Aorta (tissue), 5 donors: ENCODE data around the gene PAX8. TPM values are rescaled to one million over a fixed set of nuclear protein-coding genes. Genes with fewer than 3 reads are reported as not detected.

ENCODE experiments used
- ATAC-seq: fragments of 200-7000 bp; cut with Tn5 transposase; one replicate; pipeline ENCODE4 v1.9.1; 2022; ENCODE audit warnings: moderate library complexity; ENCODE audit not compliant: low FRiP score
- DNase-seq, 2 donors: peaks; one replicate each; pipeline ENCODE4 v3.0.0-alpha.2; 2020
- H3K27ac ChIP-seq, 2 donors: one replicate each; pipeline ENCODE4 v1.5.1; 2013; ENCODE audit warnings: low read length in 2 of 2, mild to moderate bottlenecking in 2 of 2, moderate library complexity in 2 of 2, control low read depth in 1 of 2, inconsistent platforms in 1 of 2, low read depth in 1 of 2
- H3K27me3 ChIP-seq, 2 donors: one replicate each; pipeline ENCODE4 v1.6.1; 2013; ENCODE audit warnings: control low read depth in 1 of 2, low read length in 1 of 2, mild to moderate bottlenecking in 1 of 2, moderate library complexity in 1 of 2; ENCODE audit not compliant: insufficient read depth in 2 of 2, control insufficient read depth in 1 of 2
- H3K36me3 ChIP-seq, 2 donors: one replicate each; pipeline ENCODE4 v1.6.1; 2013; ENCODE audit warnings: control low read depth in 1 of 2, low read length in 1 of 2, mild to moderate bottlenecking in 1 of 2; ENCODE audit not compliant: insufficient read depth in 2 of 2, control insufficient read depth in 1 of 2
- H3K4me1 ChIP-seq, 2 donors: one replicate each; pipeline ENCODE4 v1.6.1; 2013; ENCODE audit warnings: low read length in 2 of 2, control low read depth in 1 of 2, mild to moderate bottlenecking in 1 of 2, moderate library complexity in 1 of 2; ENCODE audit not compliant: insufficient read depth in 2 of 2, control insufficient read depth in 1 of 2
- H3K4me3 ChIP-seq, 2 donors: one replicate each; pipeline ENCODE4 v1.5.1; 2013; ENCODE audit warnings: low read length in 2 of 2, control low read depth in 1 of 2, mild to moderate bottlenecking in 1 of 2
- H3K9me3 ChIP-seq: one replicate; pipeline ENCODE4 v1.6.1; 2013; ENCODE audit warnings: mild to moderate bottlenecking, low read length; ENCODE audit not compliant: control insufficient read depth
- WGBS, 2 donors: extraction: QIAGEN DNeasy Blood & Tissue Kit; methylation state at CpG; one replicate each; pipeline ENCODE4 v1.1.7; 2013; 5-methylcytosine and 5-hydroxymethylcytosine counted together
- intact Hi-C, 2 donors: fragments of 100-400 bp; cut with DNase I; formaldehyde crosslinking; loops; one replicate each; pipeline versions ENCODE4 v1.14.2 to v1.15.0; 2022
- polyA plus RNA-seq, 2 donors: library from polyadenylated mRNA; stranded (reverse); fragments of 200-250 nt; gene quantifications; one replicate each; pipeline ENCODE4 v1.2.3, GENCODE V29; 2013
- total RNA-seq, 2 donors: library from RNA; stranded (reverse); fragmentation: NEBNext Ultra II Directional; extraction: Animal tissue kit (Norgen Biotek cat#: 25700); gene quantifications; one replicate each; pipeline ENCODE4 v1.2.1, GENCODE V29; 2021
- donor health status: healthy with polysubstance abuse.
- donor health status: Bipolar disorder and iron deficiency.
- donor health status: DM: no; HTN: no; CAD: no.
- donor health status: DM: no; HTN: no; CAD: no.
- donor health status: DM: yes; HTN: yes; CAD: no.

PAX8 gene
- total and polyA plus RNA-seq, 4 donors, result 0.45 to 1.00 (median 0.87) TPM; not detected in 1

DNA sequence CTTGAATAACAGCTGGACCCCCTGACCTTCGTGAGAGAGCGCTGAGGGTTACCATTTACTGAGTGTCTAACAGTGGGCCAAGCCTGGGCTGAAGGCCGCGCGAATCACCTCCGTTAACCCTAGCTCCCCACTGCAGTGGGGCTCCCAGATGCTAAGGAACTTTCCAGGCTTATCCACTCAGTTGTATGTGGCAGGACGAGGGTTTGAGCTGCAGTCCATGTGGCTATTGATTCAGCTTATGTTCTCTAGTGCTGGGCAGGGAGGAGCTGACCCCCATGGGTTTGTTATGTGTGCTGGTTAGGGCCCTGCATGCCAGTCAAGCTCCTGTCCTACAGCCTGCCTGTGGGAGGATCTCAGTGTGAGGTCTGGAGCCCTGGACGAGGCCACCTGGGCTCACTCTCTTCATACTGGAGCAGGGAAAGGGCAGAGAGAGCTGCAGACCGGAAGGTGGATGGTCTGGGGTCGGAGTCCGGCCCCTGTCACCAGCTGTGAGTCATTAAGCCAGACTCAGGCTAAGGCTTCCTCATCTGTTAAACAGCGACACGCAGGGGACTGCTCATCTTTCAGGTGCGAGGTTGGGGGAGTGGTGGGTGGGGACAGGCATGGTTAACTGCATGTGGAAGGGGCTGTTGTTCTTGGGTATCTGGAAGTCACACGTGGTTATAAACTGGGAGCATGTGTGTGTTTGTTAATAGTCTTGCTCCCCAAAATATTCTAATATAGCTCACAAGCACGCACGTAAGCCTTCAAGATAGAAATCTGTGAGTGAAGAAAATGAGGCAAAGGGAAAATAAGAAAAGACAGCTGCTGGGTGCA is 98.4 kb downstream of the PAX8 start:
- intact Hi-C loops, result no loop called here
- no peak for ATAC-seq
- 81 to 85% methylated on average over 17 of the region's 17 CpGs for WGBS, 2 donors
- H3K36me3 ChIP-seq, result no peaks in the 10 kb centered on the region
- H3K9me3 ChIP-seq, result no peaks in the 10 kb centered on the region
- no peaks in the 10 kb centered on the region for H3K4me1 ChIP-seq
- DNase-seq, result peak in 1 of 2 donors; percentile 21
- H3K27me3 ChIP-seq, result no peaks in the 10 kb centered on the region
- no peak overlapping the region for H3K4me3 ChIP-seq
- no peak overlapping the region for H3K27ac ChIP-seq

DNA sequence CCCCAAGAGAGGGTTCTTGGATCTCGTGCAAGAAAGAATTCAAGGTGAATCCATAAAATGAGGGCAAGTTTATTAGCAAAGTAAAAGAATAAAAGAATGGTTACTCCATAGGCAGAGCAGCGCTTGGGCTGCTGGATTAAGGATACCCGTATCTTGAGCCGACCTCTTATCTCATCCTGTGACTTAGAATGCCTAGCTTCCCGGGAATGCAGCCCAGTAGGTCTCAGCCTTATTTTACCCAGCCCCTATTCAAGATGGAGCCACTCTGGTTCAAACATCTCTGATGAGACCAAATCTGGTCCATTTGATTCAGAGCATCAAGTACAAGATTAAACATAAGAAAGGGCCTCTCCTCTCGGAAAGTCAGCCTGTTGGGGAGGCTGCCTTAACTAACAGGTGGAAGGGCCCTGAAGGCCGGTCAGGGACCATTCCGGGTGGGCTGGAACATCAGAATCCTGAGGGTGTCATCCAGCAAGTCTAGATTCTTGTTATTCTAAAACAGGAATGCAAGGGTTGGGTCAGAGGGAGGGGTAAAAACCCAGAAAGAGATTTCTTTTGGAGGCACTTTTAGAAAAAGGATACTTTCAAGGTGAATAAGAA is 99.2 kb downstream of the PAX8 start:
- H3K9me3 ChIP-seq, result no peaks in the 10 kb centered on the region
- intact Hi-C loops, result no loop called here
- H3K27me3 ChIP-seq, result no peaks in the 10 kb centered on the region
- no peaks in the 10 kb centered on the region for H3K4me1 ChIP-seq
- no peak overlapping the region for H3K4me3 ChIP-seq
- ATAC-seq (no peak), DNase-seq (peak in 1 of 2 donors; percentile 8)
- WGBS, 2 donors, result 82 to 88% methylated on average over 8 of the region's 8 CpGs
- H3K36me3 ChIP-seq, result no peaks in the 10 kb centered on the region
- no peak overlapping the region for H3K27ac ChIP-seq

DNA sequence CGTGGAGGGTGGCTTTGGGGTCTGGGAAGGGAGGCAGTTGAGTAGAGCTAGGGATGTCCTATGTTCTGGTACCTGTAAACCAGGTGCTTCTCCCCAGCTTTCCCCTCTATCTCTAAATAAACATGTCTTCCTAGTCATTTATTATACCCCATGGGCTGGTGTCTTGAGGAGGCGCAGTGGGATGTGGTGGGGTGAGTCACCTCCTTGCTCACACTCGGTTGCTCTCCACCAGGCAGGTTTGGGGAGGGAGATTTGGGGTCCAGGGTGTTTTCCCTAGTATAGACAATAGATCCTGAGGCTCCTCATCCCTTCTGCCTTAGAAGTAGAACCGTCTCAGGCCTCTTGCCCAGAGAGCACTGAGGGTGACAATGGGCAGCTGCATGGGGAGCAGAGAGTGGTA is 99.8 kb downstream of the PAX8 start:
- no peak overlapping the region for H3K27ac ChIP-seq
- intact Hi-C loops, result no loop called here
- no peaks in the 10 kb centered on the region for H3K36me3 ChIP-seq
- H3K4me3 ChIP-seq, result no peak overlapping the region
- 89 to 91% methylated on average over 4 of the region's 4 CpGs for WGBS, 2 donors
- no peak for ATAC-seq
- no peaks in the 10 kb centered on the region for H3K9me3 ChIP-seq
- no peaks in the 10 kb centered on the region for H3K27me3 ChIP-seq
- no peak for DNase-seq
- H3K4me1 ChIP-seq, result no peaks in the 10 kb centered on the region

- ATAC-seq, result no peak
- no peaks in the 10 kb centered on the region for H3K9me3 ChIP-seq
- intact Hi-C loops, result no loop called here
- H3K27me3 ChIP-seq, result no peaks in the 10 kb centered on the region
- WGBS, 2 donors, result 79 to 82% methylated on average over 11 of the region's 11 CpGs
- no peak overlapping the region for H3K4me3 ChIP-seq
- no peak overlapping the region for H3K27ac ChIP-seq
- H3K36me3 ChIP-seq, result no peaks in the 10 kb centered on the region
- no peak for DNase-seq
- no peaks in the 10 kb centered on the region for H3K4me1 ChIP-seq
These were observed 100.5 kb downstream of the PAX8 start for GRCh38 chr2:113178069-113178746.

DNA sequence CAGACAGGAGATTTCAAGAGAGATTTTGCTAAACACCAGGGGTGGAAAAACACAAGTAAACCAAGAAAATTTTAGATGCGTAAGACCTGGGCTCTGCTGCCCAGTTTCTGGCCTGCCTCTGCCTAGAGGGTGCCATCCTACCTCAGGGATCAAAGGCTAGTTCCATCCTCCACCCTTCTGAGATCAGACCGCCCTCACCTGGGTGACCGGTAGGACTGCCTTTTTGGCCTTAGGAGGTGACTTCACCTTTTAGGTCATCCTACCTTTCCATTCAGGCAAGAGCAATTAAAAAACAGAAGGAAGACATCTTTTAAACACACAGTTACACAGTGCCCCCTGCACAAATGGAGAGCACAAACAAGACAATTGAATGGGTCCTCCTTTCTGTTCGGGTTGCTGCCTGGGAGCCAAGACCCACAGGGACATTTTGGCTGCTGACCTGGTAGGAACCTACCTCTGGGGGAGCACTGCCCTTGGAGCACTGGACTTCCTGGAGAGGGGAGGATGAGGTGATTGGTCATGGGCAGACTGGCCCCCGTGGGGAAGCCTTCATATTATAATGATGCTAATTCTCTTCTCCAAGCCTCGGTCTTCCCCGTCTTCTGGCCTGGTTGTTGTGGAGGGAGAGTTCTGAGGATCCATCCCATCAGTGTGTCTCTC is 101.9 kb downstream of the PAX8 start:
- ATAC-seq (no peak), DNase-seq (no peak)
- H3K4me1 ChIP-seq, result no peaks in the 10 kb centered on the region
- no peak overlapping the region for H3K4me3 ChIP-seq
- no peak overlapping the region for H3K27ac ChIP-seq
- intact Hi-C loops, result no loop called here
- WGBS, 2 donors, result 83 to 88% methylated on average over 7 of the region's 7 CpGs
- H3K27me3 ChIP-seq, result no peaks in the 10 kb centered on the region
- H3K36me3 ChIP-seq, result no peaks in the 10 kb centered on the region
- H3K9me3 ChIP-seq, result no peaks in the 10 kb centered on the region

DNA sequence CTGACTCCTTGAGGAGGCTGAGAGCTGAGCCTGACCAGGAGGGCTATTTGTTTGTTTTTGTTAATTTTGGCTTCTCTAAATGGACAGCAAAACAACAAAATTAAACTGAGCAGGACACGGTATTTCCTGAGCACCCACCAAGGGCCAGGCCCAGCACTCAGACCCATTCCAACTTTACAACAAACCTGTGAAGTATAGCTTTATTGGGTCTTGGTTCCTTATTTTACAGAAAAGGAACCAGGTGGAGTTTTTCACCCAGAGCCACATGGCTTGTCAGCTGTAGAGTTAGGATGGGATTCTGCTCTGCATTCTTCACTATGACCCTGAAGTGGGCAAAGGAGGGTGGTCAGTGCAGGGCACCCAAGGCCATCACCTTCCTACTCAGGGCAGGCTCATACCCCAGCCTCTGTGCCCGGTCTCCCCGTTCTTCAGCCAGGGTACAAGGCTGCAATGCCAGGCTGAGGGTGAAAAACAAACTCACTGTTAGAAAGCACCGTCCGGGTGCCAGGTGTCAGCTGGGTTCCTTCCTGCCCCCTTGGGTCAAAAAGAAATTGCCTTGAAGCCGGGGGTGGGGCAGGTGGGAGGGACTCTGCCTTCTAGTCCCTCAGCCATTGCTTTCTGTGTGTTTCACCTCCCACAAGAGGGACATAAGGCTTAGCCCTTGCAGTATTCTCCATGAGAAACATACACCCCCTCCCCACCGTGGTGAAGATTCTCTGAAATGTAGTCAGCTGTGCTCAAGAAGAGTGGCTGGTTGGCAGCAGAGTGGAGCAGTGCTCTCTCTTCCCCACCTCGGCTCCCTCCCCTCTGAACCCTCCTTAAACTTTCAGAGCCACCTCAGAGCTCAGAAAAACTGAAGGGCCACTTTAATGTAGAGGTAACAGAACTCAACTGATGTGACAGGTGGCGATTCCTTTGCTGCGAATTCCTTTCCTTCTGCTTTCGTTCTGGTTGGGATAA is 102.7 kb downstream of the PAX8 start:
- intact Hi-C loops, result no loop called here
- WGBS, 2 donors, result 72 to 73% methylated on average over 11 of the region's 11 CpGs
- no peak overlapping the region for H3K27ac ChIP-seq
- no peaks in the 10 kb centered on the region for H3K4me1 ChIP-seq
- no peaks in the 10 kb centered on the region for H3K36me3 ChIP-seq
- ATAC-seq, result no peak
- no peaks in the 10 kb centered on the region for H3K9me3 ChIP-seq
- no peaks in the 10 kb centered on the region for H3K27me3 ChIP-seq
- no peak for DNase-seq
- H3K4me3 ChIP-seq, result no peak overlapping the region

- H3K9me3 ChIP-seq, result no peaks in the 10 kb centered on the region
- H3K4me1 ChIP-seq, result no peaks in the 10 kb centered on the region
- H3K4me3 ChIP-seq, result no peak overlapping the region
- H3K27ac ChIP-seq, result no peak overlapping the region
- H3K36me3 ChIP-seq, result no peaks in the 10 kb centered on the region
- no peak for DNase-seq
- intact Hi-C loops, result no loop called here
- H3K27me3 ChIP-seq, result no peaks in the 10 kb centered on the region
- WGBS, 2 donors, result 74 to 75% methylated on average over 8 of the region's 8 CpGs
- ATAC-seq, result no peak
These were observed 103.6 kb downstream of the PAX8 start for GRCh38 chr2:113175042-113175628.

GRCh38 chr2:113174376-113174750 is 104.4 kb downstream of the PAX8 start:
- WGBS, 2 donors, result 80 to 84% methylated on average over 3 of the region's 3 CpGs
- no peak overlapping the region for H3K4me3 ChIP-seq
- no peaks in the 10 kb centered on the region for H3K9me3 ChIP-seq
- H3K4me1 ChIP-seq, result no peaks in the 10 kb centered on the region
- no peak overlapping the region for H3K27ac ChIP-seq
- H3K27me3 ChIP-seq, result no peaks in the 10 kb centered on the region
- DNase-seq, result no peak
- ATAC-seq, result no peak
- intact Hi-C loops, result no loop called here
- no peaks in the 10 kb centered on the region for H3K36me3 ChIP-seq
